Stimulated activated CD8-positive, alpha-beta memory T cell treated with anti-CD3 and anti-CD28 coated beads, Interleukin-12 subunit alpha, Interleukin-12 subunit beta, amount 100 ng/mL, for 1 hour (primary cell): ENCODE data around the gene C1QTNF3.
"Not testable (repeated sequence)": the region's sequence is repeated elsewhere in the genome, so short reads cannot be mapped to it uniquely, and the experiment has no call there.

Experiments used
- DNase-seq: peaks from one replicate; pipeline ENCODE4 v3.0.0-alpha.2; 2020; ENCODE audit warnings: low read depth

Gene C1QTNF3

DNA sequence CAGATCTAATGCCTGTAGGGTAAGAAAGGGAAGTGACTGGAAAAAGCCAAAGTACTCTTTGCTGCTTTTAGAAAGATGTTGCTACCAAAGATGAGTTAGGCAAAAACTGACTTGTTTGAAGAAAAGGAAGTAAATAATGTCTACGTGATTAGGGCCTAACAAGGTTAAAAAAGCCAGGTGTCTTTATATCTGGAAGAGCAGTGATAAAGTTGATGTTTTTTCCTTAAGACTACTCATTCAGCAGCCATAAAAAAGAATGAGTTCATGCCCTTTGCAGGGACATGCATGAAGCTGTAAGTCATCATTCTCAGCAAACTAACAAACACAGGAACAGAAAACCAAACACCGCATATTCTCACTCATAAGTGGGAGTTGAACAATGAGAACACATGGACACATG is 21.7 kb downstream of the C1QTNF3 start:
- no peak for DNase-seq

DNA sequence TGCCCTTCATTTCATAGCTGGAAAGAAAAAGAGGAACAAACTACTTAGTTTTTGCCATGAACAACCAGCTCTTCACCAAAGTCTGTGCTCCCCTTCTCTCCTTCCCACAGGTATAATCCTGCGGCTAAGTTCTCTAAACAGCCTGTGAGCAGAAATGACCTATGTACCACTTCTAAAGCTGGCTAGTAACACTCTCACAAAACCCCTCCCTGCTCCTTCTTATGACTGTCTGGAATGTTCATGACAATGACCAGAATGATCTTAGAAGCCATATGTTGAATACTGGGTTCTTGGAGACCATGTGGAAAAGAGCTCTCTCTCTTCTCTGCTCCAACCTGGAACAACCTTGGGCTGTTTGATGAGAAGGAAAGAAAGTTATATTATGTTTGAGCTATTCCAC is 22.3 kb downstream of the C1QTNF3 start:
- no peak for DNase-seq

DNA sequence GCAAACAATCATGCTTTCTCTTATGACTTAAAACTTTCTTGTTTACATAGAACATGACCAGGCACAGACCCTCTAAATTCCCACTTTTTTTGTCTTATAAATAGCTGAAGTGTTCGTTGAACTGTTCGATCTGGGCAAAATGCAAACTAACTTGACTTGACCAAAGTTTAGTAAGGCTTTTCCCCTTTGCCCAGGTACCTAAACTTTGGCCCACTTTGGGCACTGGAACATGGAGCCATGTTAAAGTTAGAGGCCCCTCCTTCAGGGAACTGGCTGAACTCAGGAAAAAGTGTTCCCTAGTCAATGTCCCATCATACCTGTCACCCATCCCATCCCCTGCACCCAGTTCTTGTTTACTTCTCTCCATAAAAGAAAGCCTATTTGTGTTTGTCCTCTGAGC is 25.8 kb downstream of the C1QTNF3 start:
- DNase-seq, result no peak

DNA sequence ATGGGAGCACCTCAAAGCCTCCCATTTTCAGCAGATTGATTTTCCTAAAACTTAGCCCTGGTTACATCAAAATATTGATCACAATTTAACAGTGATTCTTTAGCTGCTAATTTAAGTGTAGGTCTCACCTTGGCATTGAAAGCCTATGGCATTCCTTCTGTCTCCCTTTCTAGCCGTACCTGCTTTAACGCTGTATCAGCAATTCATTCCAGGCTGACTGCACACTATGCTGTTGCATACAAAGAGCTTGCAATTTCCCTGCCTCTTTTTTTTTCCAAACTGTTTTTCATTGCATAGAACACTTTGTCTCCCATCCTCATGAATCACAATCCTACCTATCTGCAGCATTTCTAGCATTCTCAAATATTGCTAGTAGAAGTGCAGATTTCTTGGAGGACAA is 26.3 kb downstream of the C1QTNF3 start:
- no peak for DNase-seq

DNA sequence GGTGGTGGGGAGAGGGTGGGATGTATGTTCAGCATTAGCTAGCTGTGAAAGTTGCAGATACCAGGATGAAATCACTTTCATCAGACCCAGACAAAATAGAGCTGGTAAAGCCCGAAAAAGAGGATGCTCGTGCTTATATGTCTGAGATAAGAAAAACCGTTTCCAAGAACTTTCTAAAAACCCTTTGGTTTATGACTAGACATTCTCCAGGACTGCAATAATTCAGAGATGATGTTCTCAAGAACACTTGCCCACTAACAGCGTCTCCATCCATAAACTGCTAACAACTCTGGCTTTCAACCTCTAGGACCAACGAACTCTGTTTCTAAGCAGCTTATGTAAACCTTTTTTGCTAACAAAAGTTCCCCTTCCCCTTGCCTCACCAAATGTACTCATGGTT is 26.8 kb downstream of the C1QTNF3 start:
- no peak for DNase-seq

DNA sequence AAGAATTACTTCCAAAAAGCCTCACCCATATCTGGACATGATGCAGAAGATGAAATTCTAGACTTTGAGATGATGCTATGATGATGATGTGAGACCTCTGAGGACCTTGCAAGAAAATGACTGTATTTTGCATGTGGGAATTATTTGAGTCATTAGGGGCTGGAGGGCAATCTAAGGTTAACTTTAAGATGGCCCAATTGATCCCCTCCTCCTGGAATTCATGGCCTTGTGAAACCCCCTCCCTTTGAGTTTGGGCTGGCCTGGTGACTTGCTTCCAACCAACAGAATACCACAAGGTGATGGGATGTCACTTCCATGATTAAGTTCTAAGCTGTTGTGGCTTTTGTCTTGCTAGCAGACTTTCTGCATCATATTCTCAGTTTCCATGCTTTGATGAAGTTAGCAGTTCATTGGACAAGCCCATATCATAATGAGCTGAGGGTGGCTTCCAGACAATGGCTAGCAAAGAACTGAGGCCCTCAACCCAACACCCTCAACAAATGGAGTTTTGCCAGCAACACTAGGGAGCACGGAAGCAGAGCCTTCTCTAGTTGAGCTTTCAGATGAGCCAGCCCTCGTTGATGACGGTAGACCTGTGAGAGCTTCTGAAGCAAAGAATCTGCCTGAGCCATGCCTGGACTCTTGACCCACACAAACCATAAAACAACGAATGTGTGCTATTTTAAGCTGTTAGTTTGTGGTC is 27.7 kb downstream of the C1QTNF3 start:
- DNase-seq, result no peak

DNA sequence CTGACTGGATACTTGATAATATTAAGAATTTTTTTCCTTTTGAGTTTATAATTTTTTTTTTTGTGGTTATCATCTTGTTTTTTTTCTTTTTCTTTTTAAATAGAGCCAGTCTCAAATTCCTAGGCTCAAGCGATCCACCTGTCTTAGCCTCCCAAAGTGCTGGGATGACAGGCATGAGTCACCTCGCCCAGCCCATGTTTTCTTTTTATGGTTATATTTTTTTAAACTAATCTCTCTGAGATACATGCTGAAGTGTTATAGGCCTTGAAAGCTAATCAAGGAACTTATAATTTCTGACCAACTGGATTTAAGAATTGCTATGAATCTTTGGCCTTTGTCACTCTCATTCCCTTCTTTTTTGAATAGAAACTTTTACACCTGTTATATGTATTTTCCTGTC is 28.4 kb downstream of the C1QTNF3 start:
- DNase-seq, result no peak

DNA sequence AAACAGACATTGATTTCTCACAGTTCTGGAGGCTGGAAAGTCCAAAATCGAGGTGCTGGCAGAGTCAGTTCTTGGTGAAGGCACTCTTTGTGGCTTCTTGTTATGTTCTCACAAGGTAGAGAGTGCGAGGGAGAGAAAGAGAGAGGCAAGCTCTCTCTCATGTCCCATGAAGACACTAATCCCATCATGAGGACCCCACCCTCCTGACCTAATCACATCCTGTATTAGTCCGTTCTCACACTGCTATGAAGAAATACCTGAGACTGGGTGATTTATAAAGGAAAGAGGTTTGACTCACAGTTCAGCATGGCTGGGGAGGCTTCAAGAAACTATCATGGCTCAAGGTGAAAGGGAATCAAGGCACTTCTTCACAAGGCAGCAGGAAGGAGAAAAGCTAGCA is 29.5 kb downstream of the C1QTNF3 start:
- DNase-seq, result no peak

DNA sequence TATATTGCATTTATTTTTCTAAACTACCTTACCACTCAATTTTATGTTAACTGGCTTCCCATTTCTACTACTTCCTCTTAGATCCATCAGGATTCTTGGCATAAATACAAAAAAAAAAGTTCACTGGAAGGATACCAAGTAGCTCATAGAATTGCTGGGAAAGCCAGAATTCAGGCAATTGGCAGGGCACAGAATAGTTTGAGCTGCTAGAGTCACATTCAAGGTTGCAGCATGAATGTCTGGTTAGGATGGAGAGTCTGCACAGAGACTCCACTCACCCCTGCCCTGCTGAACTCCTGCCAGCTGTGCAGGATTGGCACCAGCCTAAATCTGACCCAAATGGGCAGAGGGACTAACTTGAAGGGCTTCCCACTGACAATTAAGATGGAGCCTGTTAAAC is 30.2 kb downstream of the C1QTNF3 start:
- DNase-seq, result no peak

DNA sequence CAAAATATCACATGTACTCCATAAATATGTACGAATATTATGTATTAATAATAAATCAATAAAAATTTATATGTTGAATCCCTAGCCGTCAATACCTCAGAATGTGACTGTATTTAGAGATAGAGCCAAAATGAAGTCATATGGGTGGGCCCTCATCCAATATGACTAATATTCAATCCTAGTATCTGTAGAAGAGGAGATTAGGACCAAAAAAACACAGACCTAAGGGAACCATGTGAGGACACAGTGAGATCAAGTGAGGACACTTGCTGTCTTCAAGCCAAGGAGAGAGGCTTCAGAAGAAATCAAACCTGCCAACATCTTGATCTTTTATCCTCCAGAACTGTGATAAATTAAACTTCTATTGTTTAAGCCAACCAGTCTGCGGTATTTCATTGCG is 31.5 kb downstream of the C1QTNF3 start:
- DNase-seq, result no peak

DNA sequence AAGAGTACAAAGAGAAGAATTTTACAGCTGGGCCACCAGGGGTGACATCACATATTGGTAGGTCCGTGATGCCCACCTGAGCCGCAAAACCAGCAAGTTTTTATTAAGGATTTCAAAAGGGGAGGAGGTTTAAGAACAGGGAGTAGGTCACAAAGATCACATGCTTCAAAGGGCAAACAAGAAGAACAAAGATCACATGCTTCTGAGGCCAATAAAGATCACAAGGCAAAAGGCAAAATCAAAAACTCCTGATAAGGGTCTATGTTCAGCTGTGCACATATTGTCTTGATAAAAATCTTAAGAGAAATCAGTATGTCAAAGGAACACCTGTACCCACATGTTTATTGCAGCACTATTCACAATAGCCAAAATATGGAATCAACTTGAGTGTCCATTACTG is 32.9 kb downstream of the C1QTNF3 start:
- not testable (repeated sequence) for DNase-seq

DNA sequence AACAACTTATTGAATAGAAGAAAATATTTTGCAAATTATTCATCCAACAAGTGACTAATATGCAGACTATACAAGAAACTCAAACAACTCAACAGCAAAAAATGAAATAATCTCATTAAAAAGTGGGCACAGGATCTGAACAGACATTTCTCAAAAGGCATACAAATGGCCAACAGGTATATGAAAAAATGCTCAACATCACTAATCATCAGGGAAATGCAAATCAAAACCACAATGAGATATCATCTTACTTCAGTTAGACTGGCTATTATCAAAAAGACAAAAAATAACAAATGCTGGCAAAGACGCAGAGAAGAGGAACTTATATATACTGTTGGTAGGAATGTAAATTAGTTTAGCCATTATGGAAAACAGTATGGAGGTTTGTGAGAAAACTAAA is 33.4 kb downstream of the C1QTNF3 start:
- DNase-seq, result no peak

DNA sequence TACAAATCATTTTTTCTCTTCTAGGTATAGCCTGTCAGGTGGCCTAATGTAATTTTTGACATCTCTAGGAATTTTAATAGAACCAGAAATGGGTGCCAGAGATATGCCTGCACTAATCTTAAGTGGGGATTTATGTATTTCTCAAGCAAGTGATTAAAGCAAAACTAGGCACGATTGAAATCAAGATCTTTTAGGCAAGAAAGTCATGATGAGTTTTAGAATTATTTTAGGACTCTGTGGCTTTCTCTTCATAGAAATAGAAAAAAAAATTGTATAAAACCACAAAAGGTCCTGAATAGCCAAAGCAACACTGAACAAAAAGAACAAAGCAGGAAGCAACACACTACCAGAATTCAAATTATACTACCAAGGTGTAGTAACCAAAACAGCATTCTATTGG is 34.2 kb downstream of the C1QTNF3 start:
- no peak for DNase-seq

DNA sequence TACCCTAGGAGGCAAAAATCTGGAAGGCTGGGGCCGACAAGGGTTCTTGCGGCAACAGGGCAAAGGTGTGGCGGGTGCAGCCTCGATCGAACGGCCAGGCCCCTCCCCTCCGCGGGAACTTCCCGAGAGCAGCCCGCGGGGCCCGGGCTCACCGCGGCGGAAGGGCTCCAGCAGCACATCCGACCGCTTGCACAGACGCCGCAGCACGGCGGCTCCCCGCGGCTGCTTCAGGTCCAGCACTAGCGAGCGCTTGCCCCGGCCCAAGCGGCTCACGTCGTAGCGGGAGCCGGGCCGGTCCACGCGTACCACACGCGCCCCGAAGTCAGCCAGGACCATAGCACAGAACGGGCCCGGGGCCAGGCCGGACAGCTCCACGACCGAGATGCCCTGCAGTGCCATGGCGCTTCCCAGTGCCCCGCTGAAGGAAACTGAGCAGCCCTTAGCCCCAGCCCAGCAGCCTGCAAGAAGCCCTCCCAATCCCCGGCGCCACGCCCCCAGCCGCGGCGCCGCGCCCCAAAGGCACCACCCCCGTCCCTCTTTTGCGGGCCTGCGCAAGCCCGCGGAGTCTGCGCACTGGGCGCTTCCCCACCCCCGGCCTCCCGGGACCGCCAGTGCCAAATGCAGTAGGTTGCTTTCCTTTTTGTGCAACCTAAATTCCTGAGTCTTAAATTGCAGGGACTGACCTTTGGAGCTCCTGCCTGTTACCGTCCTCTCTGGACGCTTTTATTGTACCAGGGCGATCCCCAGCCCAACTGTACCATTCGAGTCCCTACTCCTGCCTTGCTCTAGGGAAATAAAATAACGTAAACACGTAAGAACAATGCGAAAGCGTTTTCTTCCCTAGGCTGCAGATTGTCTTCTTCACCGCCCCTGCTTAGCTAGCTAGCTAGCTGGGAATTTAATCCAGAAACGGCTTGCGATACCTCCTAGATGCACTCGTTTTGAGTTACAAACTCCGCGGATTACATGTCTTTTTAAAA is 35.1 kb downstream of the C1QTNF3 start, which contains the start of gene AMACR:
Gene AMACR, minus strand, starts transcription at position 430 of the 980 bp plus-strand sequence. Its CDS starts 31 bp downstream, at position 399.
- peak; percentile 78 for DNase-seq

DNA sequence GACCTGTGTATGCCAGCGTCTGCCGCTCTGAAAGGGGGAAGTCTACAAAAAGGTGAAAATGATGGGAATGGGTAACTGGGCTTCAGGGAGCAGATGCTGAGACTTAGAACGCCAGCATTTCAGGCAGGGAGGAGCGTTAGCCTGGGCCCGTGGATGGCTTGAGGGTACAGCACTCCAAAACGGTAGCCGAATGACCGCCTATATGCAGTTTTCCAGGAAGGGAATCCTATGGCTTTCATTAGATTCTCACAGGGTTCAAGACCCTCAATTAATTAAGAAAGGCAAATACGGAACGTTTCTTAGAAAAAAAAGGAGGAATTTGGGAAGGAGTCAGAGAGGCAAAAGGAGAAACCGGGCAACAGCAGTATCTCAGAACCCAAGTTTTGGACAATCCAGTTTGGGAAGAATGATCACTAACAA is 35.8 kb downstream of the C1QTNF3 start:
- no peak for DNase-seq

DNA sequence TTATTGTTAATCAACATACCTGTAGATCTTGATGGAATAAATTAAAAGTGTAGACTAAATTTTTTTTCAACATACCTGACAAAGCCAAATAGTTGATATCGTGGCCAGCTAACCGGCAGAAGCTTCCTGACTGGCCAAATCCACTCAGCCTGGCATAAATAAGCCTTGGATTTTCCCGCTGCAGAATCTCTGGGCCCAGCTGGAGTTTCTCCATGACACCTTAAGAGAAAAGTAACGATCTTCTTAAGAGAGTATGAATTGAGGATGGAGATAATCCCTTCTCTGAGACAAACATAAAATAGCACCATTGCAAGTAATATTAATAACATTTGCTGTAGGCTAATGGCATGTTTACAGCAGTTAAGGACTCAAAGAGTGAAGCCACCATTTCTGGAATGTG is 37.3 kb downstream of the C1QTNF3 start:
- no peak for DNase-seq

DNA sequence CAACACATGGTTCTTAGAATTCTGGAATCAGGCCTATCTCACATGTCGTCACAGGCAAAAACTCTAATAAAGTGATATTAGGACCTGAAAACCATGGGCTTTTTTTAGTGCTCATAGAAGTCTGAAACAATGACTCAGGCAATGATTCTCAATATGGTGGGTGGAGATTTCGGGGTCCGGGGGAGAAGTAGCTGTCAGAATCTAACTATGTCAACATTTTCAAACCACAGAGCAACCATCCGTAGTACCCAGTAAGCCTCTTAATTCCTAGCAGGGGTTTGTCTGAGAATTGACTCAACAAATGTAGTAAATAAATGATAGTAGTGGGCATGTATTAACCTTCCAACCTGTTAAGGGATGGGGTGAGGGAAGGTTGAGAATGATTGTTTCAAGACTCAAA is 37.8 kb downstream of the C1QTNF3 start:
- DNase-seq, result no peak

DNA sequence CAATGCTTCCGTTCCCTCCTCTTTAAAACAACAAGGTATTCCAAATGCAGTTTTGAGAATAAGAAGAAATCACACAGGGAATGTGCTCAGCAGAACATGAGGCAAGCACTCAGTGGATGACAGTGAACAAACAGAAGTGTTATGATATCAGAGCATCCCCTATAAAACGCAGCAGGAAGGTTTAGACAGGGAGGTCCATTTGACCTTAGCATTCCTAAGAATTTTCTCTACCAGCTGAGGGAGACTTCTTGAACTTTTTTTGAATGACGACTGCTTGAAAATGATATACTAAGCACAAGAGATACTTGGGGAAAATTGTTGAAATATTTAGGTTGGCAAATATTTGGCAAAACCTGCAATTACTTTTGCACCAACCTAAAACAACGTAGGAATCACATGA is 39.1 kb downstream of the C1QTNF3 start:
- DNase-seq, result no peak

DNA sequence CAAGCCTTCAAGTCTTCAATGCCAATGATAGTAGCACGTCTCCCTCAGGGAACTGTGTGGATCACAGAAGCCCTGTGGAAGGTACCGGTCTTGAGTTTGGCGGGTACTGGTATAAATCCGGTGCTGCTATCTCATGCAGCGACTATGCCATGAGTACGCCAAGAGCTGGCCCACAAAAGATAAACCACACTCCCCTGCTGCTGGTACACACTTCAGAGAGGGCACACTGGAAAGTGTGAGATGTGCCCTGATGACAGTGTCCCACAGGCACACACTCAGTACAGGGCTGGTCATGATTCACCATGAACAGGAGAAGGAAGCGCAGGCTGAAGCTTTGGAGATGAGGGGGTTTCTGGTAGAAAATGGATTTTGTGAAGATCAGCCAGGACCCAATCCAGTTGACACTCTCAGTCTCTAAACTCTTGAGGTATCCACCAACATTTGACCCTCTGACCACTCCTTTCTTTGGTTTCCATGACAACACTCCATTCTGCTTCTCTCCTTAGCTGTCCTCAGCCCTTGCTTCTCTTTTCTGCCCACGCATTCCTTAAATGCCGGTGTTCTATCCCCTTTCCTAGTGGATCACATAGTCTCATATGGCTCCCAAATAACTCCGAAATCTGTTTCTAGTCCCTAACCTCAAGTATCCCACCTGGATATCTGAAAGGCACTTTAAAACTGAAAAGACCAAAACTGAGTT is 40.2 kb downstream of the C1QTNF3 start:
- no peak for DNase-seq

DNA sequence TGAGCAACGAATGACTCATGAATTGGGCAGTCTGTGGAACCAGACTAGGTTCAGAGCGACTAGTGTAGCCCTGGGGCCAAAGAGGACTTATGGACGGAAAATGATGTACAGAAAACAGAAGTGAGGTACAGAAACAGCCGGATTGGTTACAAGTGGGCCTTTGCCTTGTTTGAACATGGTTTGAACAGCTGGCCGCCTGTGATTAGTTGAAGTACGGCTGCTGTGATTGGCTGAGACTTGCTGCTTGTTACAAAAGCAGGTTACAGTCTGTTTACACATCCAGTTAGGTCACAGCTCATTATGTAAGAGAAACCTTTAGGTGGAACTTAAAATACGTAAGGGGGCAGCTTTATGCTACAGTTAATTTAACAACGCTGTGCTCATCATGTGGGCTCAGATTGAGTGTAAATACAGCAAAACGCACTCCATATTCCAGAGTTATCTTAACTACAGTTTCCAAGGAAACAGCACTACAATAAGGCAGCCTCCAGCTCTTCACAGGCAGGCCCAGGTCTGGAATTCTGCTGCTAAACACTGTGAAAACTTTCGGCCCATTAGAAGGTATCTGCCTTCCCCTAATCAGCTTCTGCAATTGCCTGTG is 41.7 kb downstream of the C1QTNF3 start:
- DNase-seq, result no peak

DNA sequence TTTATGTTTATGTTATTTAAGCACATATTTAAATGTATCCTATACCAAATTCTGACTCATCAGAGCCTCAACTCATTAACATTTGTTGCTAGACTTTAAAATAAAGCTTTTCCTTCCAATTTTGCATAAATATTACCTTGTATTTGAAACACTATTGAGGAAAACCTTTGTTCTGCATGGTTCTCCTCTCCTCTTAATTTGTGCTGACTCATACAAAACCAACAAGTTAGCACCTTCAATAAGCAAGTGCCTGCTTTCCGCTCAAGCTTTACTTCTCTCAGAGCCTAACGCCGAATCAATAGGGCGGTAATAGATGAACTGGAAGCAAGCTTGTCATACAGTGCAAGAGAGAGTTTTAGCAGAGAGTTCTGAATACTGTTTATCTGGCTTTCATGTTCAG is 43.0 kb downstream of the C1QTNF3 start:
- DNase-seq, result no peak

DNA sequence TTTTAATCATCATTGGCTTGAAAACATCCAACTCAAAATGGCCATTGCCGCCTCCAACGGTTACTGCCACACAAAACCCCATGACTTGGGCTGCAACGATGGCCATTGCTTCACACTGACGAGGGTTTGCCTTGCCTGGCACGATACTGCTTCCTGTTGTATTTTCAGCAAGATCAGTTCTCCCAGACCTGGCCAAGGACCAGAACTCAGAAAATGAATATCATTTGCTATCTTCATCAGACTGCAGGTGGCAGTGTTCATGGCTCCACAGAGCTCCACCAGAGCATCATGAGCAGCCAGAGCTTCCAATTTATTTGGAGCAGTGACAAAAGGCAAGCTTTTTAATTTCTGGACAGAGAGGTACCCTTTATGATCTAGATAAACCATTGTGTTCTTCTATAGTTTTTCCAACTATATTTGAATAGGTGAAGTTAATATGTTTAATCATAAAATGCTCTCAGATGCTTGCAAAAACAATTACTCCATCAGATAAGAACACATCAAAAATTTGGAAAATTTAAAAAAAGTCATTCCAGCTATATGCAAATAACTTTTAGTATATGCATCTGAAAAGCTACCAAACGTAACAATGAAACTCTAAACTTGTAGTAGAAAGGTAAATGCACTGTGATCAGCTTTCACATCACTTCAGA is 45.6 kb downstream of the C1QTNF3 start:
- DNase-seq, result no peak
